RWPE2 (cell line): ENCODE measurements around the gene KRT6A.

ENCODE experiments used
- ATAC-seq: fragments of 200-7000 bp; cut with Tn5 transposase; 3 replicates; pipeline ENCODE4 v1.9.1; 2021; ENCODE audit warnings: low read depth
- DNase-seq: peaks from one replicate; pipeline ENCODE4 v3.0.0-alpha.2; 2020; ENCODE audit warnings: low spot score
- H3K27ac ChIP-seq: fragments of 450-650 bp; 2 replicates; pipeline ENCODE4 v1.5.1; 2017; ENCODE audit warnings: mild to moderate bottlenecking; ENCODE audit not compliant: poor library complexity, severe bottlenecking
- H3K27me3 ChIP-seq: fragments of 250-450 bp; sonication (Bioruptor Pico); 2 replicates; pipeline ENCODE4 v1.5.1; 2021; ENCODE audit warnings: mild to moderate bottlenecking, moderate library complexity; ENCODE audit not compliant: insufficient read depth, poor library complexity, severe bottlenecking
- H3K36me3 ChIP-seq: fragments of 250-450 bp; sonication (Bioruptor Pico); 2 replicates; pipeline ENCODE4 v1.5.1; 2020; ENCODE audit warnings: low read depth, mild to moderate bottlenecking, moderate library complexity
- H3K4me1 ChIP-seq: fragments of 250-450 bp; sonication (Bioruptor Pico); 2 replicates; pipeline ENCODE4 v1.5.1; 2021; ENCODE audit warnings: mild to moderate bottlenecking, moderate library complexity; ENCODE audit not compliant: insufficient read depth, poor library complexity, severe bottlenecking
- H3K4me3 ChIP-seq: fragments of 250-450 bp; sonication (Bioruptor Pico); 2 replicates; pipeline ENCODE4 v1.5.1; 2021; ENCODE audit warnings: mild to moderate bottlenecking, moderate library complexity; ENCODE audit not compliant: severe bottlenecking
- H3K9me3 ChIP-seq: fragments of 250-450 bp; sonication (Bioruptor Pico); 2 replicates; pipeline ENCODE4 v1.5.1; 2021; ENCODE audit warnings: mild to moderate bottlenecking, moderate library complexity; ENCODE audit not compliant: severe bottlenecking
- TF ChIP-seq, protein P1 (sequence below): fragments of 450-650 bp; IDR thresholded peaks from one replicate; pipeline ENCODE4 v1.5.1; 2017; ENCODE audit warnings: mild to moderate bottlenecking, moderate library complexity; ENCODE audit not compliant: poor library complexity, severe bottlenecking

Gene KRT6A

DNA sequence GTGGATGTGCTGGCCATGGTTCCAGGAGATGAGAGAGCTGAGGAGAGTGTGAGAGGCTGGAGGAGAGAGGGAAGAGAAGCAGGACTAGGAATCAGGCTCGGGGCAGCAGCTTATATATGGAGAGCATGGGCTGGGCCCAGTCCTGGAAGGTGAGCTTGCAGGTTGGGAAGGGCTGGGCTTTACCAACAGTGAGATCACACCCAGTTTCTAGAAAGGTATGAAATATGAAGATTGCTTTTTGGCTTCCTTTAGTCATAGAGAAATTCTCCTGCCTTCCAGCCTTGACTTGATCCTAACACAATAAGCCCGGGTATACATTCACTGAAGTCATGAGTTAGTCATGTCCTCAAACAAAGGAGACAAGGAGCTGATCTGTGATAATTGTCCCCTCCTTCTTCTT, at the start of gene KRT6A:
TSS of gene KRT6A (minus strand) at position 86 of the 400 bp plus-strand sequence. CDS start at position 17, 69 bp downstream.
- Histone ChIP-seq H3K27me3 (no peaks in the 10 kb centered on the region), H3K27ac (peak within 1 kb of the TSS; percentile 100), H3K36me3 (peaks cover 44% of the 10 kb centered on the region), H3K4me3 (peak within 1 kb of the TSS; percentile 59), H3K4me1 (peaks cover 38% of the 10 kb centered on the region), H3K9me3 (no peaks in the 10 kb centered on the region)
- TF ChIP-seq, protein P1, sequence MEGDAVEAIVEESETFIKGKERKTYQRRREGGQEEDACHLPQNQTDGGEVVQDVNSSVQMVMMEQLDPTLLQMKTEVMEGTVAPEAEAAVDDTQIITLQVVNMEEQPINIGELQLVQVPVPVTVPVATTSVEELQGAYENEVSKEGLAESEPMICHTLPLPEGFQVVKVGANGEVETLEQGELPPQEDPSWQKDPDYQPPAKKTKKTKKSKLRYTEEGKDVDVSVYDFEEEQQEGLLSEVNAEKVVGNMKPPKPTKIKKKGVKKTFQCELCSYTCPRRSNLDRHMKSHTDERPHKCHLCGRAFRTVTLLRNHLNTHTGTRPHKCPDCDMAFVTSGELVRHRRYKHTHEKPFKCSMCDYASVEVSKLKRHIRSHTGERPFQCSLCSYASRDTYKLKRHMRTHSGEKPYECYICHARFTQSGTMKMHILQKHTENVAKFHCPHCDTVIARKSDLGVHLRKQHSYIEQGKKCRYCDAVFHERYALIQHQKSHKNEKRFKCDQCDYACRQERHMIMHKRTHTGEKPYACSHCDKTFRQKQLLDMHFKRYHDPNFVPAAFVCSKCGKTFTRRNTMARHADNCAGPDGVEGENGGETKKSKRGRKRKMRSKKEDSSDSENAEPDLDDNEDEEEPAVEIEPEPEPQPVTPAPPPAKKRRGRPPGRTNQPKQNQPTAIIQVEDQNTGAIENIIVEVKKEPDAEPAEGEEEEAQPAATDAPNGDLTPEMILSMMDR: no peak
- peak; percentile 71 for ATAC-seq
- DNase-seq: peak; percentile 94

DNA sequence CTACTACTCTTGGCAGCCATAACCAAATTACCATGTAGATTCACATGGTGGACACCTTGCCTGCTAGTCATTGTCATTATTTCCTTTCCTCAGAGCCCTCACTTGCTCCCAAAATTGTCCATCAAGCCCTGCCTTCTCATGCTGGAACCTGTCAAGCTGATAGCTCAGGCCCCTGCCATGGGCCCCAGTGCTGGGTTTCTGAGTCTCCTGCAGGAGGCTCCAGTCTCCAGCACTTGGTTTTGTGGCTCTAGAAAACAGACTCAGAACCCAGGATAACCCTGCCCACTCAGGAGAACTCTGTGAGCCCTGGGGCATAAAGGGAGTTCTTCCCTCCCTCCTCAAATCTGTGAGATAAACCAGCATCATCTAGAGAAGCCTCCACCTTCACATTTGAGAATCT, 49.1 kb upstream of the KRT6A start:
- ATAC-seq: no peak
- Histone ChIP-seq H3K27ac (no peak overlapping the region), H3K9me3 (no peaks in the 10 kb centered on the region), H3K36me3 (no peaks in the 10 kb centered on the region), H3K27me3 (no peaks in the 10 kb centered on the region), H3K4me3 (no peak overlapping the region), H3K4me1 (peaks cover 30% of the 10 kb centered on the region)
- TF ChIP-seq, protein P1: no peak
- DNase-seq: peak; percentile 34

DNA sequence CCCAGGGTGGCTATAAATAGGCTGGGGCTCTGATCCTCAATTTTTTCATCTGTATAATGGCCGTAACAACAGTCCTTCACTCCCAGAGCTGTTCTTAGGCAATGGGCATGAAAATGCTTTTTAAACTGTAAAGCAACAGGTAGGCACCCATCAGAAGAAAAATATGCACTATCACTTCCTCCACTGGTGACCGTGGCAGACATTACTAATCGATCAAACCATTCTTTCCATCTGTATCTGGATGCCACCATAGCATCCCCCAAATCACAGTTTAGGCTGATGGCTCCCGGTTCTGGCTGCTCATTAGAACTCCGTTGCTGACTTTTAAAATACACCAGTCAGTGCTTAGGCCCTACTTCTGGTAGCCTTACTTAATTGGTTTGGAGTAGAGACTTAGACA, 48.7 kb upstream of the KRT6A start:
- ATAC-seq (no peak), DNase-seq (no peak)
- TF ChIP-seq, protein P1: no peak
- no peaks in the 10 kb centered on the region for H3K9me3 ChIP-seq
- H3K36me3 ChIP-seq: no peaks in the 10 kb centered on the region
- no peaks in the 10 kb centered on the region for H3K27me3 ChIP-seq
- H3K4me3 ChIP-seq: no peak overlapping the region
- no peak overlapping the region for H3K27ac ChIP-seq
- peaks cover 30% of the 10 kb centered on the region for H3K4me1 ChIP-seq

DNA sequence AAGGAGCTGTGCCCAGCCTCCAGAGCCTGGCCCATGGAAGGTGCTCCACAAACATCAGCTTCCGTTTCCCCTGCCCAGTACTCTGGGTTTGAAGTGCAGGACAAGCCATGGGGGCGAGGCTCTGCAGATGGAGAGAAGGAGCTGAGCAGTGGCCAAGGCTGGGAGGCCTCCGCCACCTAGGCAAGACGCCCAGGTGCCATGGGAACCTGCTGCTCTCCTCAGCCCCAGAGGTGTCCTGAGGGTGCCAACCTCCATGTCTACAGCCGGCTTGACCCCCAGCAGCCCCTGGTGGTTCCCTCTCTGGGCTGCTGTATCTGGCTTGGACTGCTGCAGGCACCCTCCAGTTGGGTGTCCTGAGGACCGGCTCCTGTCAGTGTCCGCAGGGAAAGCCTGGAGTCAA, 47.5 kb upstream of the KRT6A start:
- H3K27me3 ChIP-seq: no peaks in the 10 kb centered on the region
- no peaks in the 10 kb centered on the region for H3K9me3 ChIP-seq

DNA sequence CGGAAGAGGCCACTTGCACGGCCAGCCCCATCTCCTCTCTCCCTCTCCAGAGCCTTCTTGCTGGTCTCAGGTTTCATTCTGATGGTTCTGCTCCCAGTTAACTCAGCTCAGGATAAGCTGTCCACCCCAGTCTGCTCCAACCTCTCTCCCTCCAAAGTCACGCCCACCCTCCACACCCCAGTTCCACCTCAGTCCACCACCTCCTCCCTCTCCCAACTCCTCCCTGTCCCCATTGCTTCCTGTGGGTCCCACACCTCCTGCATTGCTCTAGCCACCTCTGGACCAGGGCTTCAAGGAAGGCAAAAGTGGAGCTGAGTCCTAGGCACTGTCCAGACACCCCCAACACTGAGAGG, 46.7 kb upstream of the KRT6A start:
- Histone ChIP-seq H3K4me1 (peaks cover 30% of the 10 kb centered on the region), H3K4me3 (no peak overlapping the region), H3K9me3 (no peaks in the 10 kb centered on the region), H3K36me3 (no peaks in the 10 kb centered on the region), H3K27me3 (no peaks in the 10 kb centered on the region), H3K27ac (peak overlapping the region; percentile 72)
- DNase-seq (no peak), ATAC-seq (0 out of 3 replicates have a peak, but pooled peaks have one; percentile 6)
- TF ChIP-seq, protein P1: no peak

More for the DNA sequence above, 47.5 kb upstream of the KRT6A start:
- H3K4me3 ChIP-seq: no peak overlapping the region
- H3K27ac ChIP-seq: no peak overlapping the region
- H3K4me1 ChIP-seq: peaks cover 30% of the 10 kb centered on the region
- TF ChIP-seq, protein P1: no peak
- DNase-seq: peak; percentile 32
- ATAC-seq: no peak
- H3K36me3 ChIP-seq: no peaks in the 10 kb centered on the region
